GM15510 (cell line): ENCODE data around the gene POLE.

ENCODE experiments used
- POLR2A ChIP-seq: IDR thresholded peaks from 3 replicates; pipeline ENCODE4 v1.6.1; 2011; ENCODE audit warnings: borderline replicate concordance; ENCODE audit not compliant: insufficient read length; ENCODE audit errors: extremely low read depth

The POLE gene

DNA sequence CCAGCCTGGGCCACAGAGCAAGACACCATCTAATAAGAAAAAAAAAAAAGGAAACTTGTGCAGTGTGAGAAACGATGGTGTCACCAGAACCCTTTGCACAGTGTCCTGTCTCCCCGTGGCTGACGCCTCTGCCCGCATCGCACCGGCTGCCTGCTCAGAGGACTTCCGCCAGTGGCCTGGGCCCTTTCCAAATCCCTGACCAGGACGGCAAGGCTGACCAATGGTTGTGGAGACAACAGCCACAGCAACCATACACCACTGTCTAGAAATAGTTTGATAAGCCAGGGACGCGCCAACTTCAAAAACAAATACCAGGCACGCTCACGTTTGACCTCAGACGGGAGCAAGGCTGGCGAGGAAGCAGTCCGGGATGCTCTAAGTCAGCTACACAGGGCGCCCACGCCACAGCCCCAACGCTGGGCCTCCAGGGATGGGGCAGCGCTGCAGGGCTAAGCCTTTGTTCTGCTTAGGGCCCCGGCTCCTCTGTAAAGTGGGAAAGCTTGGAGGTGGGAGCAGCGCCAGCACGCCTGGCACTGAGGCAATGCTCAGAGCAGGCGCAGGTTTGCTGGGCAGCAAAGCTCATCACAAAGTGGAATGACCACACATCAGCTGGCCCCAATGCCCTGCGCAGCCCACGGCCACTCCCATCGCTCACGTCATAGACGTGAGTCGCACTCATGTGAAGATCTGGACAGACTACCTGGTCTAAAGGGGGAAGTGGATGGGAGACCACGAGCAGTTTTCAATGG is 36.0 kb upstream of the POLE start:
- TF ChIP-seq POLR2A: no peak

DNA sequence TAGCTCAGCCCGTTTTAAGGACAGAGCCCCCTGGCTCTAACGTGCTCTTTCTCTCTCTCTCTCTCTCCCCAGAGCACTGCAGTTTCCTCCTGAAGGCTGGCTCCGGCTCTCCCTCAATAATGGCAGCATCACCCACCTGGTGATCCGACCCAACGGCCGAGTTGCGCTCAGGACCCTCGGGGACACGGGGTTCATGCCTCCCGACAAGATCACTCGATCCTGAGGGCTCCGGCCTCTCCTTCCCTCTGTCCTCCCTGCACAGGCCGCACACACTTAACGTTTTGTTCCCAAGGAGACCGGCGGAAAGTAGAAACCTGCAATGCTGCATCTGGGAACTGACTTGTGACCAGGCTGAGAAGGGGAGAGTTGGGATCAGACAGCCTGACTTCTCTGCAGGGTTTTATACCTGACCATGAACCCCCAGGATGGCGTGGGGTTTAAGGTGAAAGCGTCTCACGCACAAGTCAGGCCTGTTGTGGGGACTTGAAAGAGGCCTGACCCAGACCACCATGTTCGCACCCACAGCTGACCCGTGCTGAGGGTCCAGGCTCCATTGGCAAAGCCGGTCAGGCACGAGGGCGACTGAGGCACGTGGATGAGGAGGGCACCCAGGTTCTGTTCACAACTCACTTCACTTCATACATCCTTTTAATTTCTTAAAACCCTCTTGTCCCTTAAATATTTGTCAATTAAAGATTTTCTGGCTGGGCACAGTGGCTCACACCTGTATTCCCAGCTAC is 33.6 kb upstream of the POLE start:
- TF ChIP-seq POLR2A: no peak

DNA sequence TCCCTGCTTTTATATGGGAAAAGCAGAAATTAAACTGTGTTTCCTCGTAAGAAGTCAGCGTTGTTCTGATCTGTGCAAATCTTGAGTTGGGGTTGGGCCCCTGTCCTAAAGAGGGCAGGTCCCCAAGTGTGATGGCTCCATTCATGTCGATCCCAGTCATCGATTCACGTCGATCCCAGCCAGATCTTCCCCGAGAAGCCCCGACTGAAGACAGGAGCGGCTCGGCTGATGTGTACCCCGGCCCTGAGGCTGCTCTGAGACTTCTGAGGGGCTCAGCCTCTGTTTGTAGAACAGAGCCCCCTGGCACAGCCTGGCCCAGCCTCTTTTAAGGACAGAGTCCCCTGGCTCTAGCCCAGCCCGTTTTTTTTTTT is 32.8 kb upstream of the POLE start:
- no peak for TF ChIP-seq POLR2A

DNA sequence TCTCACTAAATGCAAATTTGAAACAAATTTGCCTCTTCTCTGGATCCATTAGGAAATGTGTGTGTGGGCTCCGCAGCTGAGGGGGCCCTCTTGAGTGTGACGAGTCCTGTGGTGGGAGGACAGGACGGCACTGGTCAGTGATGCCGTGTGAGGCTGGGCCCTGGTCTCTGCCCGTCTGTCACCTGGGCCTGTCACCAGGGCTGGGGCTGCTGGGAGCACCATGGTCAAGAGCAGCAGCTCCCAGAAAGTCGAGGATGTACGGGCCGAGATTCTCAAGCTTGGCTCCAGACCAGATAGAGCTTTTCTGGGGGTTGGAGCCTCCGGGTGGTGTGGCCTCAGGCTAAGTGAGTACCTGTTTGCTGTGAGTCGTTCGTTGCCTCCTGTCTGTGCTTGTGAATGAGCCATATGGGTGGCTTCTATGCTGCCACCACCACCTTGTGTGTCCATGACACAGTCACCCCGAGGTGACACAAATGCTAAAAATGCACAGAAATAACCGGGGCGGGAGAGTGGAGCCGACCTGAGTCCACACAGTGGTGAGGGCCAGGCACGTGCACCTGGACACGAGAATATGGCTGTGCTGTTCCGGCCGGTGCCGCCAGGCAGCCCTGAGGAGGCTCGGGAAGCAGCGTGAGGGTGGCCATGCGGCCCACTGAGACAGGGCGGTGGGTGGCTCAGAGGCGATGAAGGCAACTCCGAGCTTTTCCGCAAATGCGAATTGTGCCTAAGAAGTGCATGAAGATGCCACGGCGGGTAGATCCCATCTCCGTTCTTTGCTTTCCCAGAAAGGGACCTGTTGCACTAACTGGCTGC is 32.2 kb upstream of the POLE start:
- TF ChIP-seq POLR2A: no peak

DNA sequence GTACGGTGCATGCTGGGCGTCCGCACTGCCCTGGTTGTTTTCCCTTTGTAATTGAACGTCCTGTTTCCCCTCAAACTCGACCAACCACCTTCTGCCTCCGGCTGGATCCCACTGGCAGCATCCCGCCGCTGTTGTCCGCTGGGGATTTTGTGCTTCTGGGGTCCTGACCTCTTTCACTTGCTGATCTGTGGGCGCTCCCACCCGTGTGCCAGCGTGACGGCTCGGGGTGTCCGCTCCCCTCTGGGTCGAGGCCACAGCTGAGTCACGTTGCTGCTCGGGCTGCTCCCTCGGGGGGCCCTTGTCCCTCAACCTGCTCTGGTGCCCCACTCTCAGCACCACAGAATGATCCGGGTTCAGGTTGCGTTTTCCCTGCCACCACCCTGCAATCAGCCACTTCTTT is 31.5 kb upstream of the POLE start:
- no peak for TF ChIP-seq POLR2A

DNA sequence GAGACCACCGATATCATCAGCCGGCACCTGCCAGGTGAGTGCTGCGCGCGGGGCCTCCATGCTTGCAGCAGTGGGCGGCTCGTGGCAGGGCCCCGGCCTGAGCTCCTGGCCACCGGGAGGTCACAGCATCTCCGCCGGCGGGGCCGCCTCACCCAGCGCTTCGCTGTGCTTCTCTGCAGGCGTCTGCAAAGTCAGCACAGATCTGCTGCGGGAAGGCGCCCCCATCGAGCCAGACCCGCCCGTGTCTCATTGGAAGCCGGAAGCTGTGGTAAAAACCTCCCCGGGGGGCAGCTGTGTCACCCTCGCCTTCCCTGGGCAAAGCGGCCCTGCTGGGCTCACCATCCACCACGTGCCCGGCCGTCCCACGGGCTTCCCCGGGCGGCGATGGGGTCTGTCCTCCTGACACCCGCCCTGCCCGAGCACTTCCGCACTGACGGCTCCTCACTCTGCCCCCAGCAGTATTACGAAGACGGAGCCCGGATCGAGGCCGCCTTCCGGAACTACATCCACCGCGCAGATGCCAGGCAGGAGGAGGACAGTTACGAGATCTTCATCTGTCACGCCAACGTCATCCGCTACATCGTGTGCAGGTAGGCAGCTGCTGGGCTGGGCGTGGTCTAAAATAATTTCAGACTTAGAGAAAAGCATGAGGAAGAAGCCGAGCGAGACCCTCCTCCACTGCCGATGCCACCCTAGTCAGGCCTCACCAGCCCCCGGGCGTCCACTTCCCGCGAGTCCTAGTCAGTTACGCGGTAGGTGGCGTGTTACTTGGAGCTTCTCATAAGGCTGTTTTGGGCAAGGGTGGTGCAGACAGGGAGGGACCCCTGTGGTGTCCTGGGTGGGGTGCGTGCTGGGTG is 30.6 kb upstream of the POLE start:
- no peak for TF ChIP-seq POLR2A

DNA sequence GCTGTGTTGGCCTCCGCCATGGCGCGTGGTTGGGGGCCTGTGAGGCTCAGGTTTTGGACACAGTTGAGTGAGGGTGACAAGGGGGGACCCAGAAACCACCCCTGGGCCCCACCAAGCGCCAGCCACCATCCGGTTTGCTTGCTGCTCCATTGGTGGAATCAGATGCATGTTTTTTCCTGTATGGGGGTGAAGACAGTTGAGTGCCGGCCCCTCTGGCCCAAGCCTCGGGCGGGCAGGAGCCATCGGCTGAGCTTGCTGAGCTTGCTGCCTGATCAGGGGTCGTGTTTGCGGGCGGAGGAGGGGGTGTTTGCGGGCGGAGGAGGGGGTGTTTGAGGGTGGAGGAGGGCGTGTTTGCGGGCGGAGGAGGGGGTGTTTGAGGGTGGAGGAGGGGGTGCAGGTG is 29.9 kb upstream of the POLE start:
- TF ChIP-seq POLR2A: no peak

DNA sequence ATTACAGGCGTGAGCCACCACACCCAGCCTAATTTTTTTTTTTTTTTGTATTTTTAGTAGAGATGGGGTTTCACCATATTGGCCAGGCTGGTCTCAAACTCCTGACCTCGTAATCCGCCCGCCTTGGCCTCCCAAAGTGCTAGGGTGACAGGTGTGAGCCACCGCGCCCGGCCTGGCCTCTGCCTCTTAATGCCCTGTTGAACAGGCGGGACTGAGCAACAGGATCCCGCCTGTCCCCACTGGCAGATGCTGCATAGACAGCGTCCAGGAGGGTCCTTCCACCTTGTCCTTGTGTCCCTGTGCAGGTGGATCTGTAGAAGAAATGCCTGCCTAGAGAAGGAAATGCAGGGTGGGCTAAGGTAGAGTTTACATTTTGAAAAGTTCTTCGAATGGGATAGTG is 29.2 kb upstream of the POLE start:
- TF ChIP-seq POLR2A: no peak

DNA sequence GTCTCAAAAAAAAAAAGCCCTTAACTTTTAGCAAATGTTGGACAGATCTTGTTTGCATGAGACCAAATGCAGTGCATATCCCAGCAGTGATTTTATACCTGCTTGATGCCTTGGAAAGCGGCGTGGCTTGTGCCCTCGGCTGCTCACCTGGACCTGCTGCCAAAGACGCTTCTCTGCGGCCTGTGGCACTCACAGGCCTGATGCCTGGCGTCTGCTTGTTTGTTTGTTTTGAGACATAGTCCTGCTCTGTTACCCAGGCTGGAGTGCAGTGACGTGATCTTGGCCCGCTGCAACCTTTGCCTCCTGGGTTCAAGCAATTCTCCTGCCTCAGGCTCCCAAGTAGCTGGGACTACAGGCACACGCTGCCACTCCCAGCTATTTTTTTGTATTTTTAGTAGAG is 28.7 kb upstream of the POLE start:
- TF ChIP-seq POLR2A: no peak

DNA sequence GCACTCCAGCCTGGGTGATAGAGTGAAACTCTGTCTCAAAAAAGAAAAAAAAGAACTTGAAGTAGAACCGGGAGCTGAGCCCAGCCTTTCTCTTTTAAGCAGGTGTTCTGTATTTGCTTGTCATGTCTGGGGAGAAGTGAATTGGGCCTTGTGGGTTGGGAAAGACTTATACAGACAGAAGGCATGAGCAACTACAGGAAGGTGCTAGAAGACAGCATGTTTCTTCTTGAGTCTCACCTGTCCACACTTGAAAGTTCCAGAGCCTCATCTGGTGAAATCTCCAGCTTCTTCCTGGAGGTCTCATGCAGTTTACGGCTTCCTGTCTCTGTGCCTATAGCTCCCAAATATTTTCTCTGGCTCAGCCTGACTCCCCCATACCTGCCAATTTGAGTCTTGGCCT is 26.0 kb upstream of the POLE start:
- no peak for TF ChIP-seq POLR2A

DNA sequence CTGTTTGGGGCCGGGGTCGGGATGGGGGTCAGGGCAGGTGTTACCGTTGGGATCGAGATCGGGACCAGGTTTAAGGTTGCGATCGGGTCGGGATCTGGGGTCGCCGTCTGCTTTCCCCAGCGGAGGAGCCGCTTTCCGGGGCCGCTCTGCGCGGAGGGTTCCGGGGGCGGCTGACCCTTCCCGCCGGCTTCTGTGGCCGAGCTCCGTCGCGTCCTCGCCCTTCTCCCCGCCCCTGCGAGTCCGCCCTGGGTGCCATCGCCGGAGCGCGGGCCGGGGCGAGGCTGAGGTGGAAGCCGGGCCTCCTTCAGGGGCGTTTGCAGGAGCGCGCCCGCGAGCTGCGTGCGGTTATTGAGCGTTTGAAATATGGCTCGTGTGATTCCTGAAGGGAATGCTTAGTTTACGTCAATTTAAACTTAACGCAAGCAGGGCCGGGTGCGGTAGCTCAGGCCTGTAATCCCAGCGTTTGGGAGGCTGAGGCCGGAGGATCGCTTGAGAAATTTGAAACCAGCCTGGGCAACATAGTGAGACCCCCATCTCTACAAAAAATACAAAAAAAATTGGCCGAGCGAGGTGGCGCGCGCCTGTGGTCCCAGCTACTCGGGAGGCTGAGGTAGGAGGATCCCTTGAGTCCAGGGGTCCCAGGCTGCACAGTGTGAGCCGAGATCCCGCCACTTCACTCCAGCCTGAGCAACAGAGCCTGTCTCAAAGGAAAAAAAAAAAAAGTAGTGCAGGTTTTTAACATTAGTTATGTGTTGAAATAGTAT is 24.1 kb upstream of the POLE start:
- TF ChIP-seq POLR2A: no peak

DNA sequence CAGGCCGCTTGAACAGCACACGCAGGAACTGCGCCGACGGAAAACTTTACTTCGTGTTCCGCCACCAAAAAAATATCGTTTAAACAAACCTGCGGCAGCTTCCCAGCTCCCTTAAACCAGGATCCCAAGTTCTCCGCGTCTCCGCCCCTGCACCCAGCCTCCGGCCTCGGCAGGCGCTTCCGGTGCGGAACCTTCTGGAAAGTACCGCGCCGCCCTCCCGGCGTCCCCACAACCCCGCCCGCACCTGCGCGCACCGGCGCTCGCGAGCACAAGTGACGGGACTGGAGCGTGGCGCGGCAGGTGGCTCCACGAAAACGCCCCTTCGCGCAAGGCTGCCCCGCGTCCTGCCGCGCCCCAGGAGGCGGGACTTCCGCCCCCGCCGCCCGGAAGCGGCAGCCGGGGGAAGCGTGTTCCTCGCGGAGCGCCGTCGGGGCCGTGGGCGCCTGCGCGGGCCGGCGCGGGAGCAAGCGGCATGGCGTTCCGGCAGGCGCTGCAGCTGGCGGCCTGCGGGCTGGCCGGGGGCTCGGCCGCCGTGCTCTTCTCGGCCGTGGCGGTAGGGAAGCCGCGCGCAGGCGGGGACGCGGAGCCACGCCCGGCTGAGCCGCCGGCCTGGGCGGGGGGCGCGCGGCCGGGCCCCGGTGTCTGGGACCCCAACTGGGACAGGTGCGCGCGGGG is 23.4 kb upstream of the POLE start, which contains the start of gene PGAM5:
Gene PGAM5 (plus strand): TSS at position 438 of the 675 bp plus-strand sequence. CDS start 35 bp downstream, at position 473.
- TF ChIP-seq POLR2A: peak; percentile 91

DNA sequence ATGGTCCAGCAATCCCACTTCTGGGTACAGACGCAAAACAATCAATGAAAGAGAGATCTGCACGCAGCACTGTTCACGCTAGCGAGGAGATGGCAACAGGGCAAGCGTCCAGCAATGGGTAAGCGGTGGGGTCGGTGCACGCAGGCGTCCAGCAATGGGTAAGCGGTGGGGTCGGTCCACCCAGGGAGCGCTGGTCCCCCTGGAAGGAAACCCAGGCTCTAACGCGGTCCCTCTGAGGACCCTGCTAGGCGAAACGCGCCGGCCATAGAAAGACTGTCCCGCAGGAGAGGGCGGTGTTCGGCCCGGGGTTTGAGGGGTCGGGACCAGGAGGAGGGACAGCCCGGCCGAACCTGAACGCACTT is 22.9 kb upstream of the POLE start:
- TF ChIP-seq POLR2A: no peak
